ENCODE measurements around the gene KCNMA1.

DNA sequence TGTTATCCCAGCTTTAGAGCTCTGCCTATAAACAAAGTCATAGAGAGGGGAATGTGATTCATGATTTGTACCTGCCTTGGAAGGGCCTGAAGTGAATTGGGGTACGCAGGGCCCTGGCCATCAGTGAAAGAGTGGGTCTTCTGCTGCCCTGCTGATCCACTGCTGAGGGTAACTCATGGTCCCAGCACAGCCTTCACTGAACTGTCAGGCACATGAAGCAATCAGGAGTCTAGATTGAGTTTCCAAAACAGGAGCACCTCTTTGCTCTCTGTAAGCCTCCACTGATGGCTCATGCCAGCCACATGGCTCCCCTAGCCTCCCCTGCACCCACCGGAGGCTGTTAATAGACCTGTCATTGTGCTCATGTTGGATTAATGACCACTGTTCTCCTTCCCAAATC is 217.6 kb downstream of the KCNMA1 start:
- no peak for TF ChIP-seq YY1 (IDR thresholded peaks at IDR 0.05; ENCODE audit: insufficient read depth, insufficient read length)
- no peak for TF ChIP-seq SUZ12 (IDR thresholded peaks at IDR 0.05; ENCODE audit: extremely low read depth, insufficient read depth, insufficient read length)
- no peak for TF ChIP-seq ZNF274 (IDR thresholded peaks at IDR 0.05; ENCODE audit: low read depth, low read length)

Measured in NT2/D1 (cell line).